ENCODE data around the gene ZDHHC21.

DNA sequence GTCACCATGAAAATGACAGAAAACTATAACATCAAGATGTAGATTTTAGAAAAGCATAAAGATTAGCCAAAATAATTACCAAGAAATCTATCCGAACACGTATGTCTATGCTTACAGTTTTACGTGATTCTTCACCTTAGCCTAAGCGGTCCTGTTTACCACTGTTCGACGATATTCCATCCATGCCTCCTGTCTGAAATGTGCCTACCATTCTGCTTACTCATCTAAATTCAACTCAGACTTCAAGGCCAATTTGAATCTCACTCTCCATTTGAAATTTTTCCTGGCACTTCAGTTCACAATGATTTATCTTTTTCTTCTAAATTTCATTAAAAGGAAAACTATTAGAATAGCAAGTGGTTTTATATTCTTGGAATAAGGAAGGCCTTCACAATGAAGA is 15.4 kb downstream of the ZDHHC21 start:
- no peak for TF ChIP-seq FOSL2 (IDR thresholded peaks at IDR 0.05)
- no peak for TF ChIP-seq FOSL2 (CRISPR knock-in tag; IDR thresholded peaks at IDR 0.05)
- TF ChIP-seq, protein P1, sequence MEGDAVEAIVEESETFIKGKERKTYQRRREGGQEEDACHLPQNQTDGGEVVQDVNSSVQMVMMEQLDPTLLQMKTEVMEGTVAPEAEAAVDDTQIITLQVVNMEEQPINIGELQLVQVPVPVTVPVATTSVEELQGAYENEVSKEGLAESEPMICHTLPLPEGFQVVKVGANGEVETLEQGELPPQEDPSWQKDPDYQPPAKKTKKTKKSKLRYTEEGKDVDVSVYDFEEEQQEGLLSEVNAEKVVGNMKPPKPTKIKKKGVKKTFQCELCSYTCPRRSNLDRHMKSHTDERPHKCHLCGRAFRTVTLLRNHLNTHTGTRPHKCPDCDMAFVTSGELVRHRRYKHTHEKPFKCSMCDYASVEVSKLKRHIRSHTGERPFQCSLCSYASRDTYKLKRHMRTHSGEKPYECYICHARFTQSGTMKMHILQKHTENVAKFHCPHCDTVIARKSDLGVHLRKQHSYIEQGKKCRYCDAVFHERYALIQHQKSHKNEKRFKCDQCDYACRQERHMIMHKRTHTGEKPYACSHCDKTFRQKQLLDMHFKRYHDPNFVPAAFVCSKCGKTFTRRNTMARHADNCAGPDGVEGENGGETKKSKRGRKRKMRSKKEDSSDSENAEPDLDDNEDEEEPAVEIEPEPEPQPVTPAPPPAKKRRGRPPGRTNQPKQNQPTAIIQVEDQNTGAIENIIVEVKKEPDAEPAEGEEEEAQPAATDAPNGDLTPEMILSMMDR (IDR thresholded peaks at IDR 0.05): no peak
- TF ChIP-seq, protein P2, sequence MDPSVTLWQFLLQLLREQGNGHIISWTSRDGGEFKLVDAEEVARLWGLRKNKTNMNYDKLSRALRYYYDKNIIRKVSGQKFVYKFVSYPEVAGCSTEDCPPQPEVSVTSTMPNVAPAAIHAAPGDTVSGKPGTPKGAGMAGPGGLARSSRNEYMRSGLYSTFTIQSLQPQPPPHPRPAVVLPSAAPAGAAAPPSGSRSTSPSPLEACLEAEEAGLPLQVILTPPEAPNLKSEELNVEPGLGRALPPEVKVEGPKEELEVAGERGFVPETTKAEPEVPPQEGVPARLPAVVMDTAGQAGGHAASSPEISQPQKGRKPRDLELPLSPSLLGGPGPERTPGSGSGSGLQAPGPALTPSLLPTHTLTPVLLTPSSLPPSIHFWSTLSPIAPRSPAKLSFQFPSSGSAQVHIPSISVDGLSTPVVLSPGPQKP (IDR thresholded peaks at IDR 0.05; ENCODE audit: low read depth, low read length): no peak
- TF ChIP-seq CEBPB (IDR thresholded peaks at IDR 0.05): no peak
- no peak for TF ChIP-seq REST (IDR thresholded peaks at IDR 0.05)
- no peak for TF ChIP-seq RAD21 (conservative IDR thresholded peaks at IDR 0.05 in 1 of 2, IDR thresholded peaks at IDR 0.05 in 1 of 2)
- TF ChIP-seq, protein P3, sequence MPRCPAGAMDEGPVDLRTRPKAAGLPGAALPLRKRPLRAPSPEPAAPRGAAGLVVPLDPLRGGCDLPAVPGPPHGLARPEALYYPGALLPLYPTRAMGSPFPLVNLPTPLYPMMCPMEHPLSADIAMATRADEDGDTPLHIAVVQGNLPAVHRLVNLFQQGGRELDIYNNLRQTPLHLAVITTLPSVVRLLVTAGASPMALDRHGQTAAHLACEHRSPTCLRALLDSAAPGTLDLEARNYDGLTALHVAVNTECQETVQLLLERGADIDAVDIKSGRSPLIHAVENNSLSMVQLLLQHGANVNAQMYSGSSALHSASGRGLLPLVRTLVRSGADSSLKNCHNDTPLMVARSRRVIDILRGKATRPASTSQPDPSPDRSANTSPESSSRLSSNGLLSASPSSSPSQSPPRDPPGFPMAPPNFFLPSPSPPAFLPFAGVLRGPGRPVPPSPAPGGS (IDR thresholded peaks at IDR 0.05): no peak
- TF ChIP-seq RCOR1 (IDR thresholded peaks at IDR 0.05; ENCODE audit: low read depth, low read length): no peak
- TF ChIP-seq POLR2A (IDR thresholded peaks at IDR 0.05; ENCODE audit: low read length): no peak
- no peak for TF ChIP-seq CHD2 (IDR thresholded peaks at IDR 0.05; ENCODE audit: low read length, partially characterized antibody)
- TF ChIP-seq NFE2L2 (conservative IDR thresholded peaks at IDR 0.05; ENCODE audit: low read length): no peak
- no peak for TF ChIP-seq JUN (IDR thresholded peaks at IDR 0.05)
- no peak for TF ChIP-seq PBX3 (IDR thresholded peaks at IDR 0.05)

All from A549 (cell line).